Measurements from ENCODE around the gene KRTAP9-7. TPM values are rescaled to one million over a fixed set of nuclear protein-coding genes. Genes with fewer than 3 reads are reported as not detected.
"Not testable (repeated sequence)": the region's sequence is repeated elsewhere in the genome, so short reads cannot be mapped to it uniquely, and the experiment has no call there.

Gene KRTAP9-7
- total and polyA plus RNA-seq, 2 experiments from 2014 or later = not detected

- Mint-ChIP-seq H3K9me3 (no peaks in the 10 kb centered on the region), H3K36me3 (ENCODE audit: low read depth) (no peaks in the 10 kb centered on the region), H3K27ac (no peak overlapping the region), H3K27me3 (ENCODE audit: insufficient read depth, low read depth, poor library complexity) (peaks cover 2% of the 10 kb centered on the region), H3K4me1 (no peaks in the 10 kb centered on the region), H3K4me3 (no peak overlapping the region)
- TF ChIP-seq STAT1 (IDR thresholded peaks at IDR 0.05; ENCODE audit: unreplicated experiment) = no peak
- TF ChIP-seq NANOG (IDR thresholded peaks at IDR 0.05; ENCODE audit: borderline replicate concordance) = no peak
- no peak for TF ChIP-seq CREB1 (CRISPR knock-in tag; IDR thresholded peaks at IDR 0.05; ENCODE audit: low read depth)
- TF ChIP-seq CTCF (conservative IDR thresholded peaks at IDR 0.05; ENCODE audit: low read depth in 2 of 2) = no peak
- no peak for TF ChIP-seq EZH2 (IDR thresholded peaks at IDR 0.05; ENCODE audit: low read depth, unreplicated experiment)
- no peak for TF ChIP-seq REST (IDR thresholded peaks at IDR 0.05; ENCODE audit: unreplicated experiment)
- no peak for TF ChIP-seq EZH2phosphoT487 (IDR thresholded peaks at IDR 0.05; ENCODE audit: unreplicated experiment)
- no peak for TF ChIP-seq ZNF331 (CRISPR knock-in tag; IDR thresholded peaks at IDR 0.05; ENCODE audit: low read depth)
- no peak for TF ChIP-seq ETS1 (IDR thresholded peaks at IDR 0.05)
- TF ChIP-seq JUNB (IDR thresholded peaks at IDR 0.05; ENCODE audit: unreplicated experiment) = no peak
- H3F3A ChIP-seq (replicated peaks; ENCODE audit: low read depth) = no peaks in the 10 kb centered on the region
- no peaks in the 10 kb centered on the region for H3K79me2 ChIP-seq (replicated peaks; ENCODE audit: insufficient read depth)
- no peaks in the 10 kb centered on the region for H3K36me3 ChIP-seq (ENCODE audit: insufficient read depth)
- no peak for ATAC-seq
- H2AFZ ChIP-seq = no peak overlapping the region
- H3K27ac ChIP-seq (ENCODE audit: low read depth) = no peak overlapping the region
- H3K4me1 ChIP-seq (ENCODE audit: insufficient read depth) = no peaks in the 10 kb centered on the region
- no peaks in the 10 kb centered on the region for H3K9me2 ChIP-seq (ENCODE audit: insufficient read depth)
- H3K27me3 ChIP-seq (ENCODE audit: insufficient read depth) = no peaks in the 10 kb centered on the region
- no peaks in the 10 kb centered on the region for H4K20me1 ChIP-seq (replicated peaks; ENCODE audit: insufficient read depth)
- no peak overlapping the region for H3K4me3 ChIP-seq
- DNase-seq (ENCODE audit: low spot score) = no peak
- no peak overlapping the region for H3K4me2 ChIP-seq
Observed at GRCh38 chr17:41267711-41268110, 7.8 kb upstream of the KRTAP9-7 start.

- not testable (repeated sequence) for H3K4me1 Mint-ChIP-seq; H3K27ac ChIP-seq (ENCODE audit: low read depth); H3K9me3 Mint-ChIP-seq; H3K36me3 Mint-ChIP-seq (ENCODE audit: low read depth); DNase-seq (ENCODE audit: low spot score); H3K9me2 ChIP-seq (ENCODE audit: insufficient read depth); H3K79me2 ChIP-seq (replicated peaks; ENCODE audit: insufficient read depth); H3K27ac Mint-ChIP-seq; H2AFZ ChIP-seq; H4K20me1 ChIP-seq (replicated peaks; ENCODE audit: insufficient read depth); H3K36me3 ChIP-seq (ENCODE audit: insufficient read depth); H3K4me2 ChIP-seq; H3K4me3 Mint-ChIP-seq; ATAC-seq; H3K27me3 Mint-ChIP-seq (ENCODE audit: insufficient read depth, low read depth, poor library complexity); H3K4me1 ChIP-seq (ENCODE audit: insufficient read depth); H3F3A ChIP-seq (replicated peaks; ENCODE audit: low read depth); H3K4me3 ChIP-seq; H3K27me3 ChIP-seq (ENCODE audit: insufficient read depth)
Observed at GRCh38 chr17:41271323-41271722, 4.2 kb upstream of the KRTAP9-7 start.

All from GM23338 (cell line).